DND-41 (cell line): ENCODE results near the gene CADPS.

Source experiments
- ATAC-seq: fragments of 200-7000 bp; cut with Tn5 transposase; 3 replicates; pipeline ENCODE4 v1.9.1; 2021; ENCODE audit warnings: low read depth; ENCODE audit not compliant: insufficient read depth
- DNase-seq: peaks from one replicate; pipeline ENCODE4 v3.0.0-alpha.2; 2020
- H2AFZ ChIP-seq: 2 replicates; pipeline ENCODE4 v1.6.0; 2012; ENCODE audit warnings: low read depth, low read length
- H3K27ac ChIP-seq: 2 replicates; pipeline ENCODE4 v1.5.1; 2012; ENCODE audit warnings: low read length, inconsistent platforms
- H3K27me3 ChIP-seq: fragments of 200-600 bp; sonication (generic); 2 replicates; pipeline ENCODE4 v1.6.0; 2012; ENCODE audit warnings: low read length, mild to moderate bottlenecking, inconsistent platforms; ENCODE audit not compliant: insufficient read depth, poor library complexity
- H3K36me3 ChIP-seq: 2 replicates; pipeline ENCODE4 v1.5.1; 2012; ENCODE audit warnings: low read length, inconsistent platforms; ENCODE audit not compliant: insufficient read depth
- H3K4me1 ChIP-seq: 2 replicates; pipeline ENCODE4 v1.5.1; 2012; ENCODE audit warnings: mild to moderate bottlenecking, low read length; ENCODE audit not compliant: insufficient read depth
- H3K4me2 ChIP-seq: 2 replicates; pipeline ENCODE4 v1.6.0; 2012; ENCODE audit warnings: mild to moderate bottlenecking, moderate library complexity, low read length, inconsistent platforms; ENCODE audit not compliant: insufficient read depth
- H3K4me3 ChIP-seq, 2 experiments: fragments of 200-600 bp in 1 of 2; shearing (Covaris generic) in 1 of 2; 2 replicates each; pipeline ENCODE4 v1.5.1; 2012 to 2016; ENCODE audit warnings: inconsistent platforms in 2 of 2, low read length in 2 of 2, mild to moderate bottlenecking in 2 of 2, low read depth in 1 of 2, moderate library complexity in 1 of 2
- H3K79me2 ChIP-seq: 2 replicates; pipeline ENCODE4 v1.6.0; 2012; ENCODE audit warnings: low read length, inconsistent platforms; ENCODE audit not compliant: insufficient read depth
- H3K9ac ChIP-seq: 2 replicates; pipeline ENCODE4 v1.6.0; 2012; ENCODE audit warnings: low read depth, mild to moderate bottlenecking, inconsistent platforms, low read length, moderate library complexity
- H3K9me3 ChIP-seq: 2 replicates; pipeline ENCODE4 v1.5.1; 2012; ENCODE audit warnings: low read length, moderate library complexity, mild to moderate bottlenecking, inconsistent platforms; ENCODE audit not compliant: insufficient read depth, severe bottlenecking
- H4K20me1 ChIP-seq: 2 replicates; pipeline ENCODE4 v1.6.0; 2012; ENCODE audit warnings: low read length; ENCODE audit not compliant: insufficient read depth
- CTCF ChIP-seq: IDR thresholded peaks from 2 replicates; pipeline ENCODE4 v1.5.1; 2012; ENCODE audit warnings: borderline replicate concordance, low read length, moderate library complexity, mild to moderate bottlenecking; ENCODE audit not compliant: poor library complexity, severe bottlenecking; ENCODE audit errors: extremely low read depth
- EZH2 ChIP-seq: IDR thresholded peaks from 3 replicates; pipeline ENCODE4 v1.6.1; 2012; ENCODE audit warnings: borderline replicate concordance, low read depth, mild to moderate bottlenecking, moderate library complexity, low read length, inconsistent platforms; ENCODE audit not compliant: severe bottlenecking

Gene CADPS

GRCh38 chr3:62378311-62378789 lies 496.9 kb downstream of the CADPS start:
- ATAC-seq (no peak), DNase-seq (no peak)
- Histone ChIP-seq H3K79me2 (no peaks in the 10 kb centered on the region), H3K9ac (no peak overlapping the region), H3K27ac (no peak overlapping the region), H3K36me3 (no peaks in the 10 kb centered on the region), H3K4me3 (no peak overlapping the region), H3K4me1 (no peaks in the 10 kb centered on the region), H3K4me2 (no peak overlapping the region), H4K20me1 (no peaks in the 10 kb centered on the region), H3K27me3 (peaks cover 4% of the 10 kb centered on the region), H2AFZ (no peak overlapping the region), H3K9me3 (no peaks in the 10 kb centered on the region)
- TF ChIP-seq CTCF (no peak), EZH2 (no peak)

- Histone ChIP-seq H3K9me3 (no peaks in the 10 kb centered on the region), H3K4me3 (no peak overlapping the region), H2AFZ (no peak overlapping the region), H3K4me2 (no peak overlapping the region), H4K20me1 (no peaks in the 10 kb centered on the region), H3K27me3 (peaks cover 4% of the 10 kb centered on the region), H3K36me3 (no peaks in the 10 kb centered on the region), H3K79me2 (no peaks in the 10 kb centered on the region), H3K27ac (no peak overlapping the region), H3K9ac (no peak overlapping the region), H3K4me1 (no peaks in the 10 kb centered on the region)
- TF ChIP-seq EZH2: no peak
- no peak for TF ChIP-seq CTCF
- DNase-seq (no peak), ATAC-seq (no peak)
These were observed 498.0 kb downstream of the CADPS start for GRCh38 chr3:62376906-62377877.

- DNase-seq (no peak), ATAC-seq (no peak)
- H3K4me3 ChIP-seq: no peak overlapping the region
- H3K27ac ChIP-seq: no peak overlapping the region
- H3K36me3 ChIP-seq: no peaks in the 10 kb centered on the region
- H3K9ac ChIP-seq: no peak overlapping the region
- no peaks in the 10 kb centered on the region for H4K20me1 ChIP-seq
- H3K4me2 ChIP-seq: no peak overlapping the region
- H3K27me3 ChIP-seq: peaks cover 4% of the 10 kb centered on the region
- H2AFZ ChIP-seq: no peak overlapping the region
- H3K79me2 ChIP-seq: no peaks in the 10 kb centered on the region
- no peaks in the 10 kb centered on the region for H3K4me1 ChIP-seq
- H3K9me3 ChIP-seq: no peaks in the 10 kb centered on the region
- TF ChIP-seq CTCF (no peak), EZH2 (no peak)
These were observed 498.8 kb downstream of the CADPS start for GRCh38 chr3:62376454-62376720.
